ENCODE measurements around the gene CASKIN1.
A peak's percentile ranks its signal among the peaks of the same experiment; 100 is the strongest.
"Not testable (repeated sequence)": the region's sequence is repeated elsewhere in the genome, so short reads cannot be mapped to it uniquely, and the experiment has no call there.

The CASKIN1 gene

GRCh38 chr16:2196162-2196980, at the start of gene CASKIN1:
TSS of gene CASKIN1 (minus strand) at chr16:2196605. CDS start at chr16:2196432, 173 bp downstream.
- DNase-seq = no peak

GRCh38 chr16:2244926-2245795, 48.8 kb upstream of the CASKIN1 start:
- no peak for DNase-seq

- no peak for DNase-seq
These were observed 47.9 kb upstream of the CASKIN1 start for GRCh38 chr16:2244301-2244700.

- DNase-seq = no peak
These were observed 47.4 kb upstream of the CASKIN1 start for GRCh38 chr16:2243781-2244180.

GRCh38 chr16:2243031-2243528, 46.7 kb upstream of the CASKIN1 start:
- DNase-seq = no peak

GRCh38 chr16:2242598-2242997, 46.2 kb upstream of the CASKIN1 start:
- DNase-seq = no peak

- DNase-seq = not testable (repeated sequence)
These were observed 43.9 kb upstream of the CASKIN1 start for GRCh38 chr16:2240331-2240730.

GRCh38 chr16:2238838-2239675, 42.7 kb upstream of the CASKIN1 start:
- peak in 1 of 2 experiments; percentile 62 for DNase-seq

GRCh38 chr16:2238150-2238837, 41.9 kb upstream of the CASKIN1 start:
- no peak for DNase-seq

GRCh38 chr16:2237493-2238149, 41.2 kb upstream of the CASKIN1 start:
- no peak for DNase-seq

- DNase-seq = no peak
These were observed 40.7 kb upstream of the CASKIN1 start for GRCh38 chr16:2237102-2237482.

GRCh38 chr16:2236337-2237101, 40.1 kb upstream of the CASKIN1 start, which contains the start of gene DNASE1L2:
TSS of gene DNASE1L2 (plus strand) at chr16:2236444. CDS start at chr16:2236817, 373 bp downstream.
- DNase-seq = no peak

GRCh38 chr16:2235695-2236336, 39.4 kb upstream of the CASKIN1 start:
- no peak for DNase-seq

- DNase-seq = no peak
These were observed 38.8 kb upstream of the CASKIN1 start for GRCh38 chr16:2235234-2235651.

GRCh38 chr16:2234813-2235170, 38.4 kb upstream of the CASKIN1 start:
- no peak for DNase-seq

GRCh38 chr16:2233872-2234812, 37.7 kb upstream of the CASKIN1 start:
- peak; percentile 88 to 97 for DNase-seq

- DNase-seq = no peak
These were observed 36.8 kb upstream of the CASKIN1 start for GRCh38 chr16:2233046-2233775.

Data from NCI-H187 (cell line).